Left renal pelvis (tissue), 4 donors: ENCODE data around the gene LHX2. TPM values are rescaled to one million over a fixed set of nuclear protein-coding genes. Genes with fewer than 3 reads are reported as not detected.
"Not testable (repeated sequence)": the region's sequence is repeated elsewhere in the genome, so short reads cannot be mapped to it uniquely, and the experiment has no call there.

Source experiments
- DNase-seq, 4 donors: peaks; one replicate each; pipeline ENCODE4 v3.0.0-alpha.2; 2013; ENCODE audit warnings: low read depth in 4 of 4, low spot score in 3 of 4
- polyA plus RNA-seq, 4 donors: library from polyadenylated mRNA; unstranded; fragments of 120-200 nt; gene quantifications; one replicate each; pipeline ENCODE4 v1.2.1, GENCODE V29; 2013; ENCODE audit not compliant: insufficient read length in 4 of 4

Gene LHX2, protein sequence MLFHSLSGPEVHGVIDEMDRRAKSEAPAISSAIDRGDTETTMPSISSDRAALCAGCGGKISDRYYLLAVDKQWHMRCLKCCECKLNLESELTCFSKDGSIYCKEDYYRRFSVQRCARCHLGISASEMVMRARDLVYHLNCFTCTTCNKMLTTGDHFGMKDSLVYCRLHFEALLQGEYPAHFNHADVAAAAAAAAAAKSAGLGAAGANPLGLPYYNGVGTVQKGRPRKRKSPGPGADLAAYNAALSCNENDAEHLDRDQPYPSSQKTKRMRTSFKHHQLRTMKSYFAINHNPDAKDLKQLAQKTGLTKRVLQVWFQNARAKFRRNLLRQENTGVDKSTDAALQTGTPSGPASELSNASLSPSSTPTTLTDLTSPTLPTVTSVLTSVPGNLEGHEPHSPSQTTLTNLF
- under 1 TPM; 0.10 to 0.26 (median 0.20) TPM for polyA plus RNA-seq

DNA sequence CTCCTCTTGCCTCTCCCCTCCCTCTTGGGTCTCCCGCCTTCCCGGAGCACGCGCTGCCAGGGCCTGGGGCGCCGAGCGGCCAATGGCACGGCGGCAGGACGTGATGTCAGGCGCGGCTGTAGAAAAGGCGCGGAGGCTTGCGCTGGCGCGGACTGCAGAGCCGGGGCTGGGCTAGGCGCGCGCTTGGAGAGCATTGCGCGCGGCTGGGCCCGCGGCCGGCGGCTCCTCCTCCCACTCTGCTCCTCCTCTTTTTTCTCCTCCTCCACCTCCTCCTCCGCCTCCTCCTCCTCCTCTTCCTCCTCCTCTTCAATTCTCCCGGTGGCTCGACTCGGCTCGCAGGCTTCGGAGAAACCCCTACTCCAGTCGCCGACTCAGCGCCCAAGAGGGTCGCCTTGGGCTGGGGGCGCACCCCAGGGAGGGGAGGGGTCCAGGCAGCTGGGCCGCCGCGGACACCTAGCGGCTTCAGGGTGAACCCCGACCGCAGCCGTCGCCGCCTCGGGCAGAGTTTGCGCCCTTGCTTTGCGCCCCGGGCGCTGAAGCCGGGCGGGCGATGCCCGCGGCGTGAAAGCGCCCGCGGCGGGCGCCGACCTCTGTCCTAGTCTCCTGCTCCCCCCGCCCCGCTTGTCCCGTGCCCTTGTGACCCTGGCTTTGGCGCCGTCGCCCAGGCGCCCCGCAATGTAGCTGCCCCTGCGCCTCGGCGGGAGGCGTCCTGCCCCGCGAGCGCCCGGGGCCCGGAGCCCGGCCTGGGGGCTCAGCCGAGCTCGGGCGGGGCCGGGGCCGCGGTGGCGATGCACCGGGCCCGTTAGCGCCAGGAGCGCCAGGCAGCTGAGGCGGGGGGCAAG lies at the start of gene LHX2:
Gene LHX2, plus strand, starts transcription at position 309 of the 842 bp plus-strand sequence. CDS start 581 bp downstream, outside the sequence.
- DNase-seq = peak in 2 of 4 donors; percentile 53 to 65

DNA sequence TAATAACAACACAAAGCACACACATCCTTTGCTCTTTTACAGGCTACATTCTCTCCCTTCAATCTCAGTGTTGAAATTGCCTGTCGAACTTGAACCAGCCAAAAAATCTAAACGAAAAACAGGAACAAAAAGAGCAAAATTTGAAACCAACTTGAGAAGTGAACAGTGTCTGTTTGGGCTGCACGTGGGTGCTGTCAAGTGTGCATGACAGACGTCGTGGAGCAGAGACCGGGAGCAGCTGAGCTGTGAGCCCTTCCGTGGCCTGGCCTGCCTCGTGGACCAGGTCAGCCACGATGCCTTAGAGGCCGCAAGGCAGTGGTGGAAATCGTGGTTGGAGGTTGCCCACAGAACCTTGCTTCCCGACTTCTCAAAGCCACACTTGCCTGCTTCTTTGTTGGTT lies 46.8 kb upstream of the LHX2 start:
- DNase-seq = no peak

GRCh38 chr9:123965801-123966686 lies 45.5 kb upstream of the LHX2 start:
- no peak for DNase-seq

GRCh38 chr9:123967323-123967722 lies 44.2 kb upstream of the LHX2 start:
- DNase-seq = no peak

DNA sequence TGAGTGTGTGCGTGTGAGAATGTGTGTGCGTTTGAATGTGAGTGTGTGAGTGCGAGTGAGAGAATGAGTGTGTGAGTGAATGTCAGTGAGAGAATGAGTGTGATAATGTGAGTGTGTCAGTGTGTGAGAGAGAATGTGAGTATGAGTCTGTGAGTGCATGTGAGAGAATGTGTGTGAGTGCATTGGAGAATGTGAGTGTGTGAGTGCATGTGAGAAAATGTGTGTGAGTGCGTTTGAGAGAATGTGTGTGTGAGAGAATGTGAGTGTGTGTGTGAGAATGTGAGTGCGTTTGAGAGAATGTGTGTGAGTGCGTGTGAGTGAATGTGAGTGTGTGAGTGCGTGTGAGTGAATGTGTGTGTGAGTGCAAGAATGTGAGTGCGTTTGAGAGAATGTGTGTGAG lies 39.0 kb upstream of the LHX2 start:
- DNase-seq = no peak

GRCh38 chr9:123973590-123974223 lies 37.9 kb upstream of the LHX2 start:
- no peak for DNase-seq

DNA sequence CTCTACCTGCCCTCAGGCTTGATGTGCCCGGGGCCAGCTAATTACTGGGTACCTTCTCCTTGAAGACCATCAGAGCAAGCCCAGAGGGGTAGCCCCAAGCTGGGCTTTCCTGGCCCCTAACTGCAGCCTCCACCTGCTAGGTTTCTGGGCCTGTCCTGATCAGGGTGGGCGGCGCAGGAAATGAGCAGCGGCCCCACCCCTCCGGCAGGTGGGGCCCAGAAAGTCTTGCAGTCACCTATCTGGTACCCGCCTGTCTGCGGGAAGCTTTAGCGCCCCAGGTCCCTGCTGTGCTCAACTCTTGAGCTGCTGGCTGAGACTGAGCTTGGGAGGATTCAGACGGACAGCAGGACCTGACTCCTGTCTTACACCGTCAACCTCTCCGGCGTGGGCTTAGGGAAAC lies 37.1 kb upstream of the LHX2 start:
- DNase-seq = no peak

GRCh38 chr9:123975871-123976270 lies 35.7 kb upstream of the LHX2 start:
- no peak for DNase-seq

GRCh38 chr9:123976579-123976978 lies 35.0 kb upstream of the LHX2 start:
- not testable (repeated sequence) for DNase-seq

- no peak for DNase-seq
Measured at GRCh38 chr9:123978981-123979380, 32.6 kb upstream of the LHX2 start.

GRCh38 chr9:123982535-123982934 lies 29.0 kb upstream of the LHX2 start:
- no peak for DNase-seq

DNA sequence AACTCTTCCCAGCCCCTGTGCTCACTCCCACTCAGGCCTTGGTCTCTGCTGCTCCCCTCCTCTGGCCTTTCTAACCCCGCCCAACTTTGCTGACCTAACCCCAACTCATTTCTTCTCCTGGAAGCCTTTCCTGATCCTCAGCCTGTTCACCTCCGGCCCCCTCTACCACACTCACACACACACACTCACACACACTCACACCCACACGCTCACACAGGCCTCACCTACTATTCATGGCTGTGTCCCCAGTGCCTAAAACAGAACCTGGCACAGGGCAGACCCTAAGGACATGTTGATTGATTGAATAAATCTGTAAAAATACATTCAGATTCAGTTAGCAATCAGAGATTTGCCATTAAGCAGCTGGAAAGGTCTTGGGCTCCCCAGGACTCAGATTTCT lies 28.5 kb upstream of the LHX2 start:
- no peak for DNase-seq

GRCh38 chr9:123984802-123985201 lies 26.8 kb upstream of the LHX2 start:
- no peak for DNase-seq

DNA sequence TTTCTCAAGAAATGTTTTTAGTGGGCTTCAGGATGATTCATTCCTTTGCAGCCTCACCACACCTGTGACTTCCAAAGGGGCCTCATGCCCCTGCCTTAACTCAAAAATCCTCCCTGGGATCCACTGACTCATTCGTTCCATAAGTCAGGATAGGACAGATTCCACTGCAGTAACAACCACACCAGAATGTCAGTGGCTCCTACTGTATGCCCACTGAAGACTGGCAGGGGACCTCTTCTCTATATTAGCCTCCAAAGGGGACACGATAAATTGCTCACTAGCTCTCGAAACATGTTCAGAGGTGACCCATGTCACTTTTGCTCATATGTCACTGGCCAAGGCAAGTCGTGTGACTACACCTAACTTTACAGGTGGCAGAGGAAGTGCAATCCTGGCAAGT lies 25.7 kb upstream of the LHX2 start:
- DNase-seq = no peak

GRCh38 chr9:123990427-123990826 lies 21.1 kb upstream of the LHX2 start:
- DNase-seq = no peak

DNA sequence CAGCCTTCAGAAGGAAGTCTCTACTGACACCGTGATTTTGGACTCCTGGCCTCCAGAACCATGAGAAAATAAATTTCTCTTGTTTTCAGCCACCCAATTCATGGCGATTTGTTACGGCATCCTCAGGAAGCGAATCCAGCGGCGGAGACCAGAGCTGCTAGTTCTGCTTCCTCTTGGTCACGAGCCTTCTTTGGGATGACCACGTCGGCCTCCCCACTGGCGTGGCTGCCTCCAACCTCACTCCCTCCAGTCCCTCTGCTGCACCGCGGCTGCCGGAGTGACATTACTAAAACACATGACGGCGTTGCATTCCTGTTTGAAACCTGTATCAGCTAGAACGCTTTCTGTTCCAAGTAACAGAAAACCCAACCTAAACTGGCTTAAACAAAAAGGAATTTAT lies 18.9 kb upstream of the LHX2 start:
- DNase-seq = not testable (repeated sequence)

- DNase-seq = no peak
Measured at GRCh38 chr9:123996731-123997421, 14.7 kb upstream of the LHX2 start.

DNA sequence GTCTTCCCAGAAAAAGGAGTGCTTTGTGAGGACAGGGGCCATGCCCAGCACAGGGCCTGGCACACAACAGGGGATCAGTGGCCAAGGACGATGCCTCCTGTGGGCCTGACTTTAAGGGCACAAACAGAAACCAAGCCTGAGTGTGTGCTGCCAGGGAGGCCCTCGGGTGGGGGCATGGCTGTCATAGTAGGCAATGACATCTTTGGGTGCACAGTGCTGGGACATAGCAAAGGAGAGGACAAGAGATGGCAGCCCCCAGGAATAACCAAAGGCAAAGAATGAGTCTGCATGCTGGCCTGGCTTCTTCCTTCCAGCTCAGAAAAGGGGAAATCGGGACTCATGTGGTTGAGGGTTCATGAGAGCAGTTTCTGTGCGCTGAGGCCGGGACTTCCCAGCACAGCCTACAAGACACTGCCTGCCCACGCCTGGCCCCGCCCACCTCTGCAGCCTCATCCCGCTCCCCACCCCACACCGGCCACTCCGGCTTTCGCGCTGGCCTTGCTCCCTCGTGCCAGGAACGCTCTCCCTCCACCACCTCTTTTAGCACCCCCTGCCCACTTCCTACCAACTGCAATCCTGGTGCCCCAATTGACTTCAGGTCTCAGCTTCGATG lies 13.8 kb upstream of the LHX2 start:
- no peak for DNase-seq

GRCh38 chr9:123998278-123998925 lies 13.2 kb upstream of the LHX2 start:
- DNase-seq = no peak
